SIG-M5 (cell line): ENCODE data around the gene LIMCH1.
"Not testable (repeated sequence)": the region's sequence is repeated elsewhere in the genome, so short reads cannot be mapped to it uniquely, and the experiment has no call there.

Experiments
- DNase-seq: peaks from one replicate; lab custom pipeline; 2025; lab: John Stamatoyannopoulos, UW

The LIMCH1 gene

GRCh38 chr4:41644915-41645295 is 106.9 kb downstream of the LIMCH1 start:
- no peak for DNase-seq

GRCh38 chr4:41645728-41646390 is 107.9 kb downstream of the LIMCH1 start:
- no peak for DNase-seq

GRCh38 chr4:41646862-41647261 is 108.9 kb downstream of the LIMCH1 start:
- no peak for DNase-seq

- DNase-seq: no peak
Measured at GRCh38 chr4:41647383-41647782, 109.4 kb downstream of the LIMCH1 start.

GRCh38 chr4:41651150-41651549 is 113.2 kb downstream of the LIMCH1 start:
- not testable (repeated sequence) for DNase-seq

- no peak for DNase-seq
Measured at GRCh38 chr4:41652971-41653370, 115.0 kb downstream of the LIMCH1 start.

GRCh38 chr4:41653523-41653922 is 115.6 kb downstream of the LIMCH1 start:
- no peak for DNase-seq

GRCh38 chr4:41655177-41655576 is 117.2 kb downstream of the LIMCH1 start:
- DNase-seq: no peak

- DNase-seq: no peak
Measured at GRCh38 chr4:41656106-41656505, 118.1 kb downstream of the LIMCH1 start.

- DNase-seq: no peak
Measured at GRCh38 chr4:41656572-41657520, 118.9 kb downstream of the LIMCH1 start.

- DNase-seq: no peak
Measured at GRCh38 chr4:41657561-41657960, 119.6 kb downstream of the LIMCH1 start.

GRCh38 chr4:41658163-41658562 is 120.2 kb downstream of the LIMCH1 start:
- no peak for DNase-seq

- no peak for DNase-seq
Measured at GRCh38 chr4:41660352-41660751, 122.4 kb downstream of the LIMCH1 start.

- no peak for DNase-seq
Measured at GRCh38 chr4:41661442-41662076, 123.6 kb downstream of the LIMCH1 start.

GRCh38 chr4:41665636-41666207 is 127.8 kb downstream of the LIMCH1 start:
- no peak for DNase-seq

GRCh38 chr4:41668024-41668423 is 130.1 kb downstream of the LIMCH1 start:
- no peak for DNase-seq

GRCh38 chr4:41670530-41670929 is 132.6 kb downstream of the LIMCH1 start:
- DNase-seq: no peak

GRCh38 chr4:41670982-41671381 is 133.0 kb downstream of the LIMCH1 start:
- DNase-seq: no peak

GRCh38 chr4:41678086-41678816 is 140.3 kb downstream of the LIMCH1 start:
- DNase-seq: no peak

GRCh38 chr4:41678951-41679350 is 141.0 kb downstream of the LIMCH1 start:
- no peak for DNase-seq

- no peak for DNase-seq
Measured at GRCh38 chr4:41679991-41680390, 142.0 kb downstream of the LIMCH1 start.

GRCh38 chr4:41681054-41681453 is 143.1 kb downstream of the LIMCH1 start:
- no peak for DNase-seq
